GM12874 (cell line): ENCODE data around the gene TMEM8B.

Experiments
- CTCF ChIP-seq: IDR thresholded peaks from 2 replicates; pipeline ENCODE4 v1.5.1; 2011; ENCODE audit warnings: low read depth, mild to moderate bottlenecking, control low read depth, low read length, moderate library complexity; ENCODE audit not compliant: insufficient read depth

Gene TMEM8B

DNA sequence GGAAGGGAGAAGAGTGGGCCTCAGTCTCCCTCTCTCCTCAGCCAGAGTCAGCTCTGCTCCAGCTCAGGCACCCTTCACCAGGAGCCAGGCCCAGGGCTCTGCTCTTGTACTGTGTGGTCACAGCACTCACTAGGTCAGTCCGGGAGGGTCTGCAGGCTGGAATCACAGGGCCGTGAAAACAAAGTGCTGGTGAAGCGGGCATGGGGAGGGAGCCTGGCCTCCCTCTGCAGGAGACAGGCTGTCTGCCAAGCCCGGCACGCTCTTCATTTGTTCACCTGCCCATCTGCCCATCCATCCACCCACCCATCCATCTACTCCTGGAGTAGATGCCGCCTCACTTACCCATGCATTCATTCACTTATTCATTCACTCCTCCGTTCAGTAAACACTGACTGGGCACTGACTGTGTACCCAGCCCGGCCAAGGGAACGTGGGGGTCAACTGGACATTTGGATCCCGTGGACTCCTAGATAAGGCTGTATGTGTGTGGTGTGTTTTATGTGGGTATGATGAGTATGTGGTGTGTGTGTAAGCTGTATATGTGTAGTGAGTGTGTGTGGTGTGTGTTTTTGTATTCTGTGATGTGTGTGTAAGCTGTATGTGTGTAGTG, 83.9 kb downstream of the TMEM8B start:
- no peak for TF ChIP-seq CTCF

GRCh38 chr9:35914301-35914807, 85.3 kb downstream of the TMEM8B start:
- no peak for TF ChIP-seq CTCF
